HG02885 (cell line): ENCODE data around the gene MYH6.
"Not testable (repeated sequence)": the region's sequence is repeated elsewhere in the genome, so short reads cannot be mapped to it uniquely, and the experiment has no call there.

Source experiments
- ATAC-seq: cut with Tn5 transposase; IDR thresholded peaks from one replicate; pipeline ENCODE4 v1.9.1; 2021; ENCODE audit warnings: mild to moderate bottlenecking; ENCODE audit not compliant: unreplicated experiment, poor library complexity

Gene MYH6

DNA sequence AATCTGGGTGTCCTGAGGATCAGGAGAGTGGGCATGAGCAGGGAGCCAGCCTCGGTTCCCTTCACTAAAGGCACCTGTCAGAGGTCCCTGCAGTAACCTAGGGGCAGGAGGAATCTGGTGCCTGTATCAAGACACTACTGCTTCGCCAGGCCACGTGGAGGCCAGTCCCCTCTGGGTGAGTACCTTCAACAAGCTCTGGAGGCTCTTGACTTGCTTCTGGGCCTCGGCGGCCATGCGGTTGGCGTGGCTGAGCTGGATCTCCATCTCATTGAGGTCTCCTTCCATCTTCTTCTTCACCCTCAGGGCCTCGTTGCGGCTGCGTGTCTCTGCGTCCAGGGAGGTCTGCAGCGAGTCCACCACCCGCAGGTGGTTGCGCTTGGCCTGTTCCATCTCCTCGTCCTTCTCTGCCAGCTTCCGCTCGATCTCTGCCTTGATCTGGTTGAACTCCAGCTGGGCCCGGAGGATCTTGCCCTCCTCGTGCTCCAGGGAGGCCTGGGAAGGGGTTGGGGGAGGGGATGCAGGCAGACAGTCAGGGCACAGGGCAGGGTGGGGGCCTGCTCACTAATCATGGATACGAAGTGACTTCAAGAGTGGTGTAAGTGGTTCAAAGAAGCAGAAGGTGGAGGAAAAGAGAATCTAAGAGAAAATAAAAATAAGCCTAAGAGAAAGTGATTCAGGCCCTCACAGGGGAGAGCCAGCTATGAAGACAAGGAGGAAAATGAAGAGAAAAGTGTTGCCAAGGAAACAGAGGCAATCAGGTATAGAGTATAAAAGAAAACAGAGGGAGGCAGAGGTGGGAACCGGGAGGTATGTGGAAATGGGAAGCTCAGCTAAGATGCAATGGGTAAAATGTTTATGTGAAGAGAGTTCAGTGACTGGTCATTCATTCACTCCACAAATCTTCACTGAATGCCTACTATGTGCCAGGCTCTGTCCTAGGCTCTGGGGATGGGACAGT is 8.0 kb upstream of the MYH6 start:
- ATAC-seq: no peak

- no peak for ATAC-seq
Observed at GRCh38 chr14:23414906-23415820, 7.1 kb upstream of the MYH6 start.

DNA sequence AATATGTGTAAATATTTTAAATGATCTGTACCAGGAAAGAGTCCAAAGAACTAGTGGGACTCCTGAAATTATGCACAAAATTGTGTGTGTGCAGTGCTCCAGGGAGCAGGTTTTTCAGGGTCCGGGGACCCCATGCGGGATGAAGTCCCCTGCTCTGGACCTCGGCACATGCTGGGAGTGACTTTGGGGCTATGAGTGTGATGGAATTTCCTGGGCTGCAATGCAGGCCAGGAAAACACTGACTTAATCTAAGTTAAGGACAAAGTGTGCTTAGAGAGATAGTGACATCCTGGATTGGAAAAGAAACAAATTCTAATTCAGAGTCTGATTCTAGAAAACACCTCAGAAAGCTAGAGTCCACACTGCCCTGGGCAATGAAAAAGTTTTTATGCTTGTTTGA is 6.2 kb upstream of the MYH6 start:
- ATAC-seq: no peak

DNA sequence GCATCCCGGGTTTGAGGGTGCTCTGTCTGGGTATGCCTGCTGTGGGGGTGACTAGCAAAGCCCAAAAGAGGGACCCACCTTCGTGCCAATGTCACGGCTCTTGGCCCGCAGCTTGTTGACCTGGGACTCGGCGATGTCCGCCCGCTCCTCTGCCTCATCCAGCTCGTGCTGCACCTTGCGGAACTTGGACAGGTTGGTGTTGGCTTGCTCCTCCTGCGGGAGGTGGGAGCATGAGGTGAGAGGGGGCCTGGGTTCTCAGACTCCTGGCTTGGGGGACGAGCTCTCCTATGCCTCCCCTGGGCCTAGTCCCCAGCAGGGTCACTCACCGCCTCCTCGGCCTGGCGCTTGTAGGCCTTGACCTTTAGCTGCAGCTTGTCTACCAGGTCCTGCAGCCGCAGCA is 5.6 kb upstream of the MYH6 start:
- no peak for ATAC-seq

DNA sequence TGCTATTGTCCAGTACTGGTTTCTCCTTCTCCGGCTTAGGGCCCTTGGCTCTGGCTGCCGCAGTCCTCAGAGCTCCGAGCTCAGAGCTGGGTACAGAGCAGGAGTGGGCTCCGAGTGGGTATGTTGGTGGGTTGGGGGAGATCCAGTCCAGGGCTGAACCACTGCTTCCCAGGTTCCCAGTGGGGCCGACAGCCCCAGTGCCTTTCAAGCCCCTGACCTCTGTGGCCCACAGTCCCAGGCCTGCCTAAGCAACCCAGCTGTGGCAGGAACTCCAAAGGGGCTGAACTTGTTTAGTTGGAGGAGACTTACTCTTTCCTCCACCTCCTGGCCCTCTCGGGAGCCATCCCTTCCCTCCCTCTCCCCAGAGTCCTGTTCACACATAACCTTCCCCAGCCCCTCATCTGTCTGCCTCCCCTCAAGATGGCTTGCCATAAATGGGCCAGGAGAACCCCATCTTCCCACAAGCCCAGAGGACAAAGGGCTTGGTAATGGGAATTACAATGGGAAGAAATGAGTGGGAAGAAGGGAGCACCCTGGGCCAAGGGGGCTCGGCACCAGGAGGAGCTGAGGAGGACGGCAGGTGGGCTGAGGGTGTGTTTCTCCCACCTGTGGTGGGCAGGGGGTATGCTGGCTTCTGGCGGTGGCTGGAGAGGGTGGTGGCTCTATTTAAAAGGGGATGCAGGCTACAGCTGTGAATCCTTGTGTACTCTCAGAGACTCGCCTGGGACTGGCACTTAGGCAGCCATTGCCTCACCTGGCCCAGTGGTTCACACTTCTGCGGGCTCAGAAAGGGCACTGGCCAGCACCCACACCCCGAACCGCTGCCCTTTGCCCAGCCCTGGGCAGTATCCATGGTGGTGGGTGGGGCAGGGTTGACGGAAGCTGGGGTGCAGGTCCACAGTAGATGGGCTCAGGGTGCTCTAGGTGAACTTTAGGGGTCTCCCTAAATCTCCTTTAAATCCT is 3.8 kb upstream of the MYH6 start:
- ATAC-seq: no peak

DNA sequence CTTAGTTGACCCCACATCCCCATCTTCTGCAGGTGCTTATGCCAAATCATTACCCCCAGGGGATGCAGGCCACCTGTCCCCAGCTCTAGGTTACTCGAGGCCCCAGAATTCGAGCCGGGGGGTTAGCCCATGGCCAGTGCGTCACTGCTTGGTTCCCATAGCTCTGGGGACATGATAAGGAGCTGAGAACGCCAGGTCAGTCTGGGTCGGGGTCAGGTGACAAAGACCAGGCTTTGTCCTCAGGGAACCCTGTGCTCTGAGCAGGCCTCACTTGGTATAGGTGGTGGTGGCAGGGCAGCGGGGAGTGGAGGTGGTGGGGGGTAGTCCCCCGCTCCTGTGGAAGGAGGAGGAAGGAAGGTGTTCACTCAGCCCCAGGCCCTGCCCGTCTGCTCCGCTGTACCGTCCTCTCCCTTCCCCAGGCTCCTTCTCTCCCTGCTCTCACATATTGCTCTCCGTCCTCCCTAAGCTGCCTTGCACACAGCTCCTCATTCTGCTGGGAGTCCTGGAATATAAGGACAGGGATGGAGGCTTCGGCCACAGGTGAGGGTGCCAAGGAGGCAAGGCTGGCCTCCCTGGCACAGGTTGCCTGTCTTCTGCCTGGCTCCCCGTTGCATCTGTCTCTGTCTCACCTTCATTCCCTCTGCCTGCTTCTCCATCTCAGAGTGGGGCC is 2.0 kb upstream of the MYH6 start:
- ATAC-seq: no peak

DNA sequence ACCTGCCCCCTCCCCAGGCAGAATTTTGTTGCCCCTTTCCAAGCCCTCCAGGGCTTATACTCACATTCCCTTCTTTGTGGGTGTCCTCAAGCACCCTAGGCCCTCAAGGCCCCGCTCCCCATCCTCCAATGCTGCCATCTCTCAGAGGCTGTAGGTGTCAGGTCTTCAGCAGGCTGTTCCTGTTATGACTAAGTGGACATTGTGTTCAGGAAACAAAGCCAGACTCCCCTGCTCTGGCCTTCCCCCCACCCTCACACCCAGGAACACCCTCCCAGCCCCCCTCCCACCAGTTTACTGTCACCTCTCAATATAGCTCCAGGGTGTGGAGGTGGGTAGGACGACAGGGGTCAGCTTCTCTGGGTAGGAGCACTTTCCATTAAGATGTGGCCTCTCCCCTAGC is 1.4 kb upstream of the MYH6 start:
- no peak for ATAC-seq

GRCh38 chr14:23408307-23408630 is 196 bp upstream of the MYH6 start:
- no peak for ATAC-seq

- no peak for ATAC-seq
Observed at GRCh38 chr14:23406725-23407355, 1.2 kb downstream of the MYH6 start.

DNA sequence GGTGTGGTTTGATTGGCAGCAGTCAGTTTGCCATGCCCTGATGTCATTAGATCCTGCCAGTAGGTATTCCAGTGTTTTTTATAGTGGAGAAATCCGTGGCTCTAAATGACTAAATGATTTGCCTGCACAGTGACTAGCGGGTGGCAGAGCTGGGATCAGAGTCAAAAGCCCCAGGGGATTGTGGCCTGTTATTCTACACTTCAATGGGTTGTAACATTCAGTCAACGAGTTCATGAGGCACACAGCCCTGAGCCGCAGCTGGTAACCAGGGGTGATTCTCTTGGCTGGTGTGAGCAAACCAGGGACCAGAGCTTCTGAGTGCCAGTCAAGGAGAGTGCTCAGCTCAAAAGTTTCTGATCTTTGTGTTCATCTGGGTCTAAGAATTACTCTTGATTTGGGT is 1.8 kb downstream of the MYH6 start:
- no peak for ATAC-seq

DNA sequence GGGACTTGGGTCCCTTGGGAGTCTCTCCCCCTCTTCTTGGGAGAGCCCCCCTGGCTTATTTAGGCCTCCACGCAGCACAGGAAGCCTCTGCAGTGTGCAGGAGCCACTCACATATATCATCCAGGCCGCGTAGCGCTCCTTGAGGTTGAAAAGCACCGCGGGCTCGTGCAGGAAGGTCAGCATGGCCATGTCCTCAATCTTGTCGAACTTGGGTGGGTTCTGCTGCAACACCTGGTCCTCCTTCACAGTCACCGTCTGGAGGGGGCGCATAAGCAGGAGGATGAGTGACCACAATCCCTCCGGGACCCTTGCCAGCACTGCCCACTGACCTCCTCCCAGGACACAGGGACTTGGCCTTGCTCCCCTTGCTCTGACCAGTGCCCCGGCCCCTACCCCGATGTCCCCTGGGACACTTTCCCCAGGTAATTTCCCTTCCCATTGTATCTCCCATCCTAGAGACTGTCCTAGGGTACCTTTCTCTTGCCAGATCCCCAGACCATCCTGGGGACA is 2.5 kb downstream of the MYH6 start:
- no peak for ATAC-seq

DNA sequence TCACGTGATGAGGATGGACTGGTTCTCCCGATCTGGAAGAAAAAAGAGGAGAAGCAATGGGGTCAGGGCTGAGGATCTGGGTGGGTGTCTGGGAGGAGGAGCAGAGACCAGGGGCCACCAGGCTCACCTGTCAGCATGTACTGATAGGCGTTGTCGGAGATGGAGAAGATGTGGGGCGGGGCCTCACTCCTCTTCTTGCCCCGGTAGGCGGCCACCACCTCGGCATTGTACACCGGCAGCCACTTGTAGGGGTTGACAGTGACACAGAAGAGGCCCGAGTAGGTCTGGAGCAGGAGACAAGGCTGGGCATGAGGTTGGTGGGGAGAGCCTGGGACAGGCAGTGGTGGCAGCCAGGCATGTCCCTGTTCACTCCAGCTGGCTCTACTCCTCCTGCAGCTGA is 3.0 kb downstream of the MYH6 start:
- ATAC-seq: no peak

DNA sequence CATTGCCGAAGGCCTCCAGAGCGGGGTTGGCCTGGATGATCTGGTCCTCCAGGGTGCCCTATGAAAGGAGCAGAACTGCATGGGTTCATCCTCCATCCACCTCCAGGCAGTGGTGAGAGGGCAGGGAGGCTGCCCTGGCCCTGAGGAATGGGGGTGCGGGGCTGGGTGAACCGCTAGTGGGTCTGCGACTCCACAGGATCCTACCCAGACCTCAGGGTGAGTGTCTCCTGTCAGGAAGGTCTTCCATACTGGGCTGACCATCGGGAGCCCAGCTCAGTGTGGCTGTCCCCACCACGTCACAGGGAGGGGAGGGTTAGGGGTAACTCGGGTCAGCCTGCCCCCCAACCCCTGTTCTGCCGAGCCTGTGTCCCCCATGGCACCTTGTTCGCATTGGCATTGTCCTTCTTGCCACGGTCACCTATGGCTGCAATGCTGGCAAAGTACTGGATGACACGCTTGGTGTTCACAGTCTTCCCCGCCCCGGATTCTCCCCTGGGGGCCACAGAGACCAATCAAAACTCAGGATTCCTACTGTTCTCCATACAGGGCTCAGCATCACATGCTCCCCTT is 3.7 kb downstream of the MYH6 start:
- ATAC-seq: no peak

DNA sequence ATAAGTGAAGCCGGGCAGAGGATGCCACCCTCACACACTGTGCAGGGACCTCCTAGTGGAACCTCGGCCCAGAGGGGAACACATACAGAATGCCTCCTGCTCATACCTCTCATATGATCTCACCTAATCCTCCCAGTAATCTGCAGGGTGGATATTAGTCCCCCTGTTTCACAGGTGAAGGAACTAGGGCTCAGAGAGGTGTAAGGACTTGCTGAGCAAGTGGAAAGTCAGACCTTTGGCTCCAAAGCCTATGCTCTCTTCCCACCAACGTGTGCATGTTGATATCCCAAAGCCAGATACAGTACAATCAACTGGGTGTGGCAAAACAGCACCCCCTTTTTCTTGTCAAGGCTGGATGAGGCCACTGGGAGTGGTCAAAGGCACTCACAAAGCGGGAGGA is 4.2 kb downstream of the MYH6 start:
- no peak for ATAC-seq

DNA sequence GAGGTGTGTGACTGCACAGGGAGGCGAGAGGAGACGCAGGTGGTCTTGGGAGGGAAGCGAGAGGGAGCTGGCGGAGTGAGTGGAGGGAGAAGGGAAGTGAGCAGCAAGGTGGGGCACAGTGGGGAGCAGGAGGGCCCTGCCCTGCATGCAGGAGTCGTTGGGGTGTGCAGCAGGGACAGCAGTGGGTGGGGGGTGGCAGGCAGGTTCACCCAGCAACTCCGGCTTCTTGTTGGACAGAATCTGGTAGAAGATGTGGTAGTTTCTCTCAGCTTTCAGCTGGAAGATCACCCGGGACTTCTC is 5.0 kb downstream of the MYH6 start:
- no peak for ATAC-seq

DNA sequence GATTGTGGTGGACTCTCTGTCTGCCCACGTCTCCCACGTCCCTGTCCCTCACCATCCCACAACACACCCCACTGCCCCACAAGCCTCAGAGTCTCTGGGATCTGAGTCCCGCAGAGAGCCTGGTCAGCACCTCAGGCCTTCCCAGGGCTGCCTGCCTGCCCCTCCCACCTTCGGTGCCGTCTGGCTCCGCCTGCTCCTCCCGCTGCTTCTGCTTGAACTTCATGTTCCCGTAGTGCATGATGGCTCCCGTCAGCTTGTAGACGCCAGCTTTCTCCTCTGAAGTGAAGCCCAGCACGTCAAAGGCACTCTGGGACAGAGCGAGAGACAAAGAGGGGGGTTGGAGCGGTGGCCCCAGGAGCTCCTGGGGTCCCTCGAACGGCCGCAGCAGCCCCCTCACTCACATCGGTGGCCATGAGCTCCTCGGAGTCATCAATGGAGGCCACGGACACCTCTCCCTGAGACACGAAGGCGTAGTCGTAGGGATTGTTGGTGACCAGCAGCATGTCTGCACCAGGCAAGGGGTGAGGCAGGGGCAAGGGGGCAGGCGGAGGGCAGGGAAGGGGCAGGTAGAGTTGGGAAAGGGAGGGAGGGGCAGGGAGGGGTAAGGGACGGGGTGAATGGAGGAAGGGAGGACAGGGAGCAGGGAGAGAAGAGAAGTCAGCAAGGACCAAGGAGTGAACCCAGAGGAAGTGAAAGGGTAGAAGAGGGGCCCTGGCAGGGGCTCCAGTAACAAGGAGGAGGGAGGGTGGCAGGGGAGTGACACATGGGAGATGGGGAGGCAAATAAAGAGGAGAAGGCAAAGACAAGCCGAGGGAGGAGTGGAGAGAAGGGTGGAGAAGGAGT is 5.6 kb downstream of the MYH6 start:
- ATAC-seq: no peak

- ATAC-seq: no peak
Observed at GRCh38 chr14:23401291-23401690, 6.8 kb downstream of the MYH6 start.

GRCh38 chr14:23400496-23401149 is 7.5 kb downstream of the MYH6 start:
- ATAC-seq: not testable (repeated sequence)
